ENCODE data around the gene CLIP4.

GRCh38 chr2:29080886-29081743 lies 34.1 kb upstream of the CLIP4 start:
- no peak for TF ChIP-seq CTCF (IDR thresholded peaks at IDR 0.05 in 8 of 11, conservative IDR thresholded peaks at IDR 0.05 in 3 of 11)
- TF ChIP-seq POLR2A (IDR thresholded peaks at IDR 0.05), result no peak
- TF ChIP-seq POLR2AphosphoS5 (IDR thresholded peaks at IDR 0.05), result no peak
